Measurements from ENCODE around the gene CALN1. TPM values are rescaled to one million over a fixed set of nuclear protein-coding genes. Genes with fewer than 3 reads are reported as not detected.

Gene CALN1
- total and polyA plus RNA-seq, 4 donors: 0.14 to 0.84 (median 0.24) TPM

DNA sequence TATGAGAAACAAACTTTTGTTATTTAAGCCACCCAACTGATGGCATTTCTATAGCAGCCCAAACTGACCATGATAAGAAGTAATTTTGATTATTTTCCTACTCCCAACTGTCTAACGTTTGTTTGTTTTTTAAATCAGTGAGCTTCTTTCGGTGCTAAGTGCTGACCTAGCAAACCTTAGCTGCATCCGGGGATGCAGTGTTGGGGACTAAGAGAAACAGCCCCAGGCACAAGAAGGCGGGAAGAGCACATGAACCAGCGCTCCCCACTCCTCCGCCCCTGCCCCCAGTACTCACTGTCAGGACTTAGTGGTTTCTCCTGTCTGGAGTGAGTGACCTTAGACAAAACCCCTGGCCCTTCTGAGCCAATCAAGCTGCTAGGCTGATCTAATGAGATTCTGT is 168.8 kb downstream of the CALN1 start:
- WGBS: 72% methylated on average over 6 of the region's 6 CpGs
- no peak overlapping the region for H3K27ac ChIP-seq (ENCODE audit: low read depth in 1 of 2, low read length in 2 of 2)
- H3K27me3 ChIP-seq (ENCODE audit: control insufficient read depth in 4 of 4, insufficient read depth in 4 of 4, low read length in 3 of 4): no peaks in the 10 kb centered on the region
- H3K9ac ChIP-seq (ENCODE audit: low read depth in 1 of 2, low read length in 2 of 2): no peak overlapping the region
- H3K4me3 ChIP-seq (ENCODE audit: low read depth in 1 of 3, low read length in 3 of 3): no peak overlapping the region
- H3K36me3 ChIP-seq (ENCODE audit: control insufficient read depth in 4 of 4, insufficient read depth in 3 of 4, low read depth in 1 of 4, low read length in 3 of 4): no peaks in the 10 kb centered on the region
- TF ChIP-seq NR2F2 (IDR thresholded peaks at IDR 0.05) (no peak), TAF1 (conservative IDR thresholded peaks at IDR 0.05) (no peak), HNF4A (conservative IDR thresholded peaks at IDR 0.05) (no peak), FOXA1 (IDR thresholded peaks at IDR 0.05) (no peak), GABPA (IDR thresholded peaks at IDR 0.05 in 1 of 2, conservative IDR thresholded peaks at IDR 0.05 in 1 of 2) (no peak), RXRA (IDR thresholded peaks at IDR 0.05) (no peak), SP1 (IDR thresholded peaks at IDR 0.05) (no peak), YY1 (IDR thresholded peaks at IDR 0.05) (no peak), HNF4G (IDR thresholded peaks at IDR 0.05) (no peak), FOXA2 (IDR thresholded peaks at IDR 0.05) (no peak), JUND (IDR thresholded peaks at IDR 0.05) (no peak), RAD21 (IDR thresholded peaks at IDR 0.05) (no peak), EGR1 (IDR thresholded peaks at IDR 0.05; ENCODE audit: low read depth in 2 of 2) (no peak)
- TF ChIP-seq, protein P1, sequence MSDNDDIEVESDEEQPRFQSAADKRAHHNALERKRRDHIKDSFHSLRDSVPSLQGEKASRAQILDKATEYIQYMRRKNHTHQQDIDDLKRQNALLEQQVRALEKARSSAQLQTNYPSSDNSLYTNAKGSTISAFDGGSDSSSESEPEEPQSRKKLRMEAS (IDR thresholded peaks at IDR 0.05): no peak
- TF ChIP-seq, protein P2, sequence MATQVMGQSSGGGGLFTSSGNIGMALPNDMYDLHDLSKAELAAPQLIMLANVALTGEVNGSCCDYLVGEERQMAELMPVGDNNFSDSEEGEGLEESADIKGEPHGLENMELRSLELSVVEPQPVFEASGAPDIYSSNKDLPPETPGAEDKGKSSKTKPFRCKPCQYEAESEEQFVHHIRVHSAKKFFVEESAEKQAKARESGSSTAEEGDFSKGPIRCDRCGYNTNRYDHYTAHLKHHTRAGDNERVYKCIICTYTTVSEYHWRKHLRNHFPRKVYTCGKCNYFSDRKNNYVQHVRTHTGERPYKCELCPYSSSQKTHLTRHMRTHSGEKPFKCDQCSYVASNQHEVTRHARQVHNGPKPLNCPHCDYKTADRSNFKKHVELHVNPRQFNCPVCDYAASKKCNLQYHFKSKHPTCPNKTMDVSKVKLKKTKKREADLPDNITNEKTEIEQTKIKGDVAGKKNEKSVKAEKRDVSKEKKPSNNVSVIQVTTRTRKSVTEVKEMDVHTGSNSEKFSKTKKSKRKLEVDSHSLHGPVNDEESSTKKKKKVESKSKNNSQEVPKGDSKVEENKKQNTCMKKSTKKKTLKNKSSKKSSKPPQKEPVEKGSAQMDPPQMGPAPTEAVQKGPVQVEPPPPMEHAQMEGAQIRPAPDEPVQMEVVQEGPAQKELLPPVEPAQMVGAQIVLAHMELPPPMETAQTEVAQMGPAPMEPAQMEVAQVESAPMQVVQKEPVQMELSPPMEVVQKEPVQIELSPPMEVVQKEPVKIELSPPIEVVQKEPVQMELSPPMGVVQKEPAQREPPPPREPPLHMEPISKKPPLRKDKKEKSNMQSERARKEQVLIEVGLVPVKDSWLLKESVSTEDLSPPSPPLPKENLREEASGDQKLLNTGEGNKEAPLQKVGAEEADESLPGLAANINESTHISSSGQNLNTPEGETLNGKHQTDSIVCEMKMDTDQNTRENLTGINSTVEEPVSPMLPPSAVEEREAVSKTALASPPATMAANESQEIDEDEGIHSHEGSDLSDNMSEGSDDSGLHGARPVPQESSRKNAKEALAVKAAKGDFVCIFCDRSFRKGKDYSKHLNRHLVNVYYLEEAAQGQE (IDR thresholded peaks at IDR 0.05): no peak
- TF ChIP-seq, protein P3, sequence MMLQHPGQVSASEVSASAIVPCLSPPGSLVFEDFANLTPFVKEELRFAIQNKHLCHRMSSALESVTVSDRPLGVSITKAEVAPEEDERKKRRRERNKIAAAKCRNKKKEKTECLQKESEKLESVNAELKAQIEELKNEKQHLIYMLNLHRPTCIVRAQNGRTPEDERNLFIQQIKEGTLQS (IDR thresholded peaks at IDR 0.05): no peak
- TF ChIP-seq, protein P4, sequence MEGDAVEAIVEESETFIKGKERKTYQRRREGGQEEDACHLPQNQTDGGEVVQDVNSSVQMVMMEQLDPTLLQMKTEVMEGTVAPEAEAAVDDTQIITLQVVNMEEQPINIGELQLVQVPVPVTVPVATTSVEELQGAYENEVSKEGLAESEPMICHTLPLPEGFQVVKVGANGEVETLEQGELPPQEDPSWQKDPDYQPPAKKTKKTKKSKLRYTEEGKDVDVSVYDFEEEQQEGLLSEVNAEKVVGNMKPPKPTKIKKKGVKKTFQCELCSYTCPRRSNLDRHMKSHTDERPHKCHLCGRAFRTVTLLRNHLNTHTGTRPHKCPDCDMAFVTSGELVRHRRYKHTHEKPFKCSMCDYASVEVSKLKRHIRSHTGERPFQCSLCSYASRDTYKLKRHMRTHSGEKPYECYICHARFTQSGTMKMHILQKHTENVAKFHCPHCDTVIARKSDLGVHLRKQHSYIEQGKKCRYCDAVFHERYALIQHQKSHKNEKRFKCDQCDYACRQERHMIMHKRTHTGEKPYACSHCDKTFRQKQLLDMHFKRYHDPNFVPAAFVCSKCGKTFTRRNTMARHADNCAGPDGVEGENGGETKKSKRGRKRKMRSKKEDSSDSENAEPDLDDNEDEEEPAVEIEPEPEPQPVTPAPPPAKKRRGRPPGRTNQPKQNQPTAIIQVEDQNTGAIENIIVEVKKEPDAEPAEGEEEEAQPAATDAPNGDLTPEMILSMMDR (IDR thresholded peaks at IDR 0.05; ENCODE audit: low read depth, low read length, missing input control): no peak
- no peaks in the 10 kb centered on the region for H3K4me1 ChIP-seq (ENCODE audit: control insufficient read depth in 4 of 4, insufficient read depth in 4 of 4, low read length in 3 of 4)
- H3K9me3 ChIP-seq (ENCODE audit: control insufficient read depth in 4 of 4, low read length in 3 of 4): peaks cover 0 to 3% (median under 1%) of the 10 kb centered on the region in 4 donors
- DNase-seq (ENCODE audit: low spot score): no peak

DNA sequence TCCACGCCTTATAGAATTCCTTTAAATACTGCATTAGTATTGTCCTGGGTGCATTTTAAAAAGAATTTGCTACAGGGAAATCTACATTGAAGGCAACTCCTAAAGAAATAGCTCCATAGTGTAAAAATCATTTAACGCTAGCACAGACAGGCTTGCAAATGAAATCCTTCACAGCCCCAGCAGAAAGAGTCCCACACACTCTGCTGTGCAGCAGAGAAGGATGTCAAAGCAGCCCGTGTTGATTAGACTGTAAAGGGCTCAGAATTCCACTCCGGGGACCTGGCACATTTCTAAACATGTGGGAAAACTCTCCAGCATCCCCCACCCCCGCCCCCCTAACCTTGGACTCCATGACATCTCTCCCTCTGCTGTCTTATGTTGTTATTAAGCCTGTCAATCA is 176.8 kb downstream of the CALN1 start:
- Histone ChIP-seq H3K36me3 (ENCODE audit: control insufficient read depth in 4 of 4, insufficient read depth in 3 of 4, low read depth in 1 of 4, low read length in 3 of 4) (no peaks in the 10 kb centered on the region), H3K9ac (ENCODE audit: low read depth in 1 of 2, low read length in 2 of 2) (no peak overlapping the region), H3K27me3 (ENCODE audit: control insufficient read depth in 4 of 4, insufficient read depth in 4 of 4, low read length in 3 of 4) (no peaks in the 10 kb centered on the region), H3K4me3 (ENCODE audit: low read depth in 1 of 3, low read length in 3 of 3) (no peak overlapping the region), H3K4me1 (ENCODE audit: control insufficient read depth in 4 of 4, insufficient read depth in 4 of 4, low read length in 3 of 4) (no peaks in the 10 kb centered on the region), H3K9me3 (ENCODE audit: control insufficient read depth in 4 of 4, low read length in 3 of 4) (no peaks in the 10 kb centered on the region), H3K27ac (ENCODE audit: low read depth in 1 of 2, low read length in 2 of 2) (no peak overlapping the region)
- DNase-seq (ENCODE audit: low spot score): no peak
- TF ChIP-seq FOXA1 (IDR thresholded peaks at IDR 0.05): no peak
- TF ChIP-seq, protein P3 (IDR thresholded peaks at IDR 0.05): no peak
- TF ChIP-seq, protein P2 (IDR thresholded peaks at IDR 0.05): no peak
- no peak for TF ChIP-seq RXRA (IDR thresholded peaks at IDR 0.05)
- no peak for TF ChIP-seq SP1 (IDR thresholded peaks at IDR 0.05)
- 74% methylated on average over 5 of the region's 5 CpGs for WGBS

Measured in liver (tissue), 9 donors.